Stimulated activated CD4-positive, alpha-beta T cell treated with anti-CD3 and anti-CD28 coated beads, Interleukin-4, amount 100 ng/mL, for 24 hours (primary cell): ENCODE measurements around the gene SELENON.

Experiments
- DNase-seq: peaks from one replicate; pipeline ENCODE4 v3.0.0-alpha.2; 2020

The SELENON gene, protein sequence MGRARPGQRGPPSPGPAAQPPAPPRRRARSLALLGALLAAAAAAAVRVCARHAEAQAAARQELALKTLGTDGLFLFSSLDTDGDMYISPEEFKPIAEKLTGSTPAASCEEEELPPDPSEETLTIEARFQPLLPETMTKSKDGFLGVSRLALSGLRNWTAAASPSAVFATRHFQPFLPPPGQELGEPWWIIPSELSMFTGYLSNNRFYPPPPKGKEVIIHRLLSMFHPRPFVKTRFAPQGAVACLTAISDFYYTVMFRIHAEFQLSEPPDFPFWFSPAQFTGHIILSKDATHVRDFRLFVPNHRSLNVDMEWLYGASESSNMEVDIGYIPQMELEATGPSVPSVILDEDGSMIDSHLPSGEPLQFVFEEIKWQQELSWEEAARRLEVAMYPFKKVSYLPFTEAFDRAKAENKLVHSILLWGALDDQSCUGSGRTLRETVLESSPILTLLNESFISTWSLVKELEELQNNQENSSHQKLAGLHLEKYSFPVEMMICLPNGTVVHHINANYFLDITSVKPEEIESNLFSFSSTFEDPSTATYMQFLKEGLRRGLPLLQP

DNA sequence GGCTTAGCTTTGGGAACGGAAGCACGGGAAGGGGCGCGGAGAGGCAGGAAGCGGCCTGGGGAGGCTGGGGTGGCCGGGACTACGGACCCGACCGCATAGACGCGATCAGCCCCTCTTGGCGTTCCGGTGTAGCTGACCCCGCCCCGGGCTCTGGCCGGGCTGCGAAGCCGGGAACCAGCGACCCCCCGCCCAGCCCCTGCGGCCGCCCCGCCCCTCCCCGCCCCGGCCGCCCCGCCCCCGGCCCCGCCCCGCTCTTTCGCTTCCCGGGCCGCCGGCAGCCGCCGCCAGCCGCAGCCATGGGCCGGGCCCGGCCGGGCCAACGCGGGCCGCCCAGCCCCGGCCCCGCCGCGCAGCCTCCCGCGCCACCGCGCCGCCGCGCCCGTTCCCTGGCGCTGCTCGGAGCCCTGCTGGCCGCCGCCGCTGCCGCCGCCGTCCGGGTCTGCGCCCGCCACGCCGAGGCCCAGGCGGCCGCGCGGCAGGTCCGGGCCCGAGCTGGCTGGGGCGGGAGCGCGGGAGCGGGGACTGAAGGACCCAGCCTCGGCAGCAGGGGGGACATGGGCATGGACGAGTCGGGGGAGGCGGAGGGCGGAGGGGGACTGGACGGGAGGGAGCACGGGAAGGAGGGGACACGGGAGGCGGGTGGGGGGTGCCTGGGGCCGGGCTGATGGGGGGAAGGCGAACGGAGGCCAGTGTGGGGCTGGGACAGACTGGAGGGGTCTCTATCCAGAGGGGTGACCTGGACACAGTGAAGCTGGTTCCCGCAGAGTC is at the start of gene SELENON:
Gene SELENON, plus strand, starts transcription at position 259 of the 768 bp plus-strand sequence. Its CDS starts 38 bp downstream, at position 297.
- DNase-seq, result peak; percentile 32

DNA sequence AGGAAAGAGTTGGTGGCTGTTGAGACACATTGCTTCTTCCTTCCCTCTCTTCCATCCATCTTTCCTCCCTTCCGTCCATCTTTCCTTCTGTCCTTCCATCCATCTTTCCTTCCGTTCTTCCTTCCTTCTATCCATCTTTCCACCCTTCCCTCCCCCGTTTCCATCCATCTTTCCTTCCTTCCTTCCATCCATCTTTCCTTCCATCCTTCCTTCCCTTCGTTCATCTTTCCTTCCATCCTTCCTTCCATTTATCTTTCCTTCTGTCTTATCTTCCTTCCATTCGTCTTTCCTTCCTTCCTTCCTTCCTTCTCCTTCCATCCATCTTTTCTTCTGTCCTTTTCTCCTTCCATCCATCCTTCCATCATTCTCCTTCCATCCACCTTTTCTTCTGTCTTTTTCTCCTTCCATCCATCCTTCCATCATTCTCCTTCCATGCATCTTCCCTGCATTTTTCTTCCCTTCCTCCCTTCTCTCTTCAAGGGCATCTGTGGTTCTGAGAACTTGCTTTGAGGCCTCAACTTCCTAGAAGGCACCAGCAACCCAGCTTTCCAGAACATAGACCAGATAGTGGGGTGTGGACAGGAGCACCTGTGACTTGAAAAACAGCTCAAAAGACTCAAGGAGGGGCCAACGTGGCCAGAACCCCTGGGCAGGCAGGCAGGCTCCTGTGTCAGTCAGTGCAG is 48.9 kb upstream of the SELENON start:
- DNase-seq, result no peak

DNA sequence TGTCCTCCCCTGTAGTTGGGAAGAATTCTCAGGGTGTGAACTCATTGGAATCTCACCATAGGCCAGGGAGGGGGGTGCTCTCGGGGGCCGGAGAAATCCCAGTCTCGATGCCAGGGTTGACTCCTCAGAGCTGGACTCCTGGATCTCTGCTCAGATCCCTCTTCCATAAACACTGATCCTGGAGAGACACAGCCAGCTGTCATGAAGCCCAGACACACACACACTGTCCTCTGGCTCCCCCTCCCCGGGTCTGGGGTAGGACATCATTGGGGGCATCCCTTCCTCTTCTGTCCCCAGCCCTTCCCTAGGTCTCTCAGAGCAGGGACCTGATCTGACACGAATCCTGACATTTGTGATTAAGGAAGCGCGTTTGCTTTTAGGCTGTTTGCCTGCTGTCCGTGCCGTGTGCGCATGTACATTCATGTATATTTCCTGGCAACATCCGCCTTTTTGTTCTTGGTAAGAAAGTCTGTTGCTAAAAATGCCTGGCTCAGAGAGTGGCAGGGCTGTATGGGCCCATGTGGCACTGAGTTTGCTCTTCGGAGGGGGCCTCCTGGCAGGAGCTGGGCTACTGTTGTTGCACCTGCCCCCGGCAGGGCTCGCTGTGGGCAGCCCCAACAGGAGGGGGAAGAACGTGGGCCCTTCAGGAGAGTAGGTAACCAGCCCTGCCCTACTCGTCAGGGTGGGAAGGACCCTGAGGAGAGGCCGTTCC is 45.4 kb upstream of the SELENON start:
- peak; percentile 14 for DNase-seq

DNA sequence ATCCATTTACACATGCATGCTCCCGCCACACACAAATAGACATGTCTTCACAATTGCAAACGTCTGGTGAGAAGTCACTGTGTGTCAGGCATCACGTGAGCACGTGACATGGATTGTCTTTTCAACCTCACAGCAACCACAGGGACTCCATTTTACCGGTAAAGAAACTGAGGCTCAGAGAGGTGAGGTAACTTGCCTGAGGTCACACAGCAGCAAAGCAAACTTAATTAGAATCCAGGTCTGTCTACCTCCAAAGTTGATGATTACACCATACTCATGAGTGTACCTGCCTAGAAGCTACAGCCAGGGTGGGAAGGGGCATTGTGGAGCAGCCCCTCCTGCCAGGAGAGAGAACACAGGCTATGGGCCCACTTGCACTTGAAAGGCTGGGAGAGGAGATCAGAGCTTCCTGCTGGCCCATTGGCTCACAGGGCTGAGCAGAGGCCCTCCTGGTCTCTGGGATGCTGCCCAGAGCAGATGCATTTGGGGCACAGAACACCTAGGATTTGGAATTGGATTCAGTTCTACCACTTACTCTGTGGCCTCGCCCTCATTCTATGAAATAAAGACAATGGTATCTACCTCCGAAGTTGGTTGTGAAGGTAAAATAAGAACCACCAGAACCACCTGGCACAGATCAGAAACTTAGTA is 44.4 kb upstream of the SELENON start:
- no peak for DNase-seq

DNA sequence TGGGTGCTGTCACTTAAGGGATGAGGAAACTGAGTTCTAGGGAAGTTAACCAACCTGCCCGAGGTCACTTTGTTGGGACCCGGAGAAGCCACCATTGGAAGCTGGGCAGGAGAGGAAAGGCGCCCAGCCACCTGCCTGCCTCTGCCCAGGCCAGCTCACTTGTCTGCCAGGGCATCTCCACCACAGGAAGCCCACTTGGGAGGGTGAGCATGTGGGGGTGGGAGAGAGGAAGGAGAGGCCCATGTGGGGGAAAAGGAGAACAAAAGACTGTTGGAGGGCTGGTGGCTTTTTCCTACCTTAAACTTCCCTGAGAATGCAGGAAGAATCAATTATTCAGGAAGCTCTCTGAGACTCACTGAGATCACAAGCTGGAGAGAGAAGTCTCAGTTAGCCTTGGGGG is 43.8 kb upstream of the SELENON start:
- DNase-seq, result no peak

DNA sequence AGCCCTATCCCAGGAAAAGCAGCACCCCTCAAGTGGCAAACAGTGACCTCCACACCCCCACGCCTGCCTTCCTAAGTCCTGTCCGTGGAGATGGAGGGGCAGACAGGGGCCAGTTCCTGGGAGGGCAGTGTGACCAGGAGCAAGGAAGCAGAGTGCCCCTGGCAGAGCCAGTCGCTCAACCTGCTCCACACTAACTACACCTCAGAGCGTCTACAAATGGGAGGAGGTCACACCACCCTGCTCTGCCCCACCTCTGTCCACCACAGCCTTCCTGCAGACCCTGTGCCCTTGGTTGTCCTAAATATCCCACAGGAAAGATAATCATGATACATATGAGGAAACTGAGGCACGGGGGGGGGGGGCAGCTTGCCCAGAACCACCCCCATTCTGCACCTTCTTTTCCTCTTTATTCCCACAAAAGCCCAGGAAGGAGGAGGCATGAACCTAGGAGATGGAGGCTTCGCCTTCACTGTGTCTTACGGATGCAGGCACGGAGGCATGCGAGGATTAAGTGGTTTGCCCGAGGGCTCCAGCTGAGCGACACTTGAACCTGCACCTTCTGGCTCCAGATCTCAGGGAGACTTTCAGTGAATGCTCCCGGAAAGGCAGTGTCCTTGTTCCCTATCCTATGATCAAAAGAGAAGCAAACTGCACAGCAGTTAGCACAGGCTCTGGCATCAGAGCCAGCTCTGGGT is 42.7 kb upstream of the SELENON start:
- no peak for DNase-seq

GRCh38 chr1:25757846-25758185 is 42.2 kb upstream of the SELENON start:
- DNase-seq, result no peak

DNA sequence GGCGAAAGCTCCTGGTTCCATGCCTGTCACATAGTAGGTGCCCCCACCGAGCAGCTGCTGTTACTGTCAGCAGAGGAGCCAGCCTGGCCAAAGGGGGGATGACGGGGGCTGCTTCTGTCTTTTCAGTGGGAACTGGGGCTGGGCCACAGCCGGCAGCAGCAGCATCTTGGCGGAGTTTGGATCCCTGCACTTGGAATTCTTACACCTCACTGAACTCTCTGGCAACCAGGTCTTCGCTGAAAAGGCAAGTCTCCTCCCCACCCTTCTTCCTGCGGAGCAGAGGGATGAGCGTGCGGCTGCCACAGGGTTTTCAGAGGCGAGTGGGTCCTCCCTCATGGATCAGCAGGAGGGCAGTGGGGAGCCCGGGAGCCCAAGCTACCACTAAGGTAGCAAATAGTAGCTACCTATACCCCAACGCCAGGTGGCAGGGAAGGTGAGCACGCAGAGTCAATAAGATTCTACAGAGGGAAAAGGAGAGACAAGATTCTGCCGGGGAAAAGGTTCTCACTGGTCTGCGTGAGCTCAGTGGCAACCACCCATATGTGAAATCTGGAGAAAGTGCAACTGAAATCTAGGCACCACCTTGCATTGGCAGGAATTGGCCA is 41.4 kb upstream of the SELENON start:
- no peak for DNase-seq

GRCh38 chr1:25760122-25760719 is 39.8 kb upstream of the SELENON start:
- DNase-seq, result no peak

DNA sequence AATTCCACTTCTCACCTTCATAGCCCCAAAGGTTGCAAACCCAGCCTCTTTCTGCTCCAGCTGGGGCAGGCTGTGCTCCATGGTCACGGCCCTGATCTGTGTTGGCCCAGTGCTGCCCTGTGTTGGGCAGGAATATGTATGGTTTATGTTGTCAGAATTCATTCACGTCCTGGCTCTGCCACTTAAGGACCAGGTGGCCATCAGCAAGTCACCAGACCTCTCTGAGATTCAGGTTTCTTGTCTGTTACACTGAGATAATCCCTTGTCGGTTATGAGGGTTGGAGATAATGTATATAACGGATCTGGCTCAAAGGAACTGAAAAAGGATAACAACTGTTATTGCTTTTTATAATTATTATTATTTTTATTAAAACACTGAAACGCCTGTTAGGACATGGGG is 39.1 kb upstream of the SELENON start:
- DNase-seq, result no peak

- no peak for DNase-seq
These were observed 36.5 kb upstream of the SELENON start for GRCh38 chr1:25763493-25763892.

DNA sequence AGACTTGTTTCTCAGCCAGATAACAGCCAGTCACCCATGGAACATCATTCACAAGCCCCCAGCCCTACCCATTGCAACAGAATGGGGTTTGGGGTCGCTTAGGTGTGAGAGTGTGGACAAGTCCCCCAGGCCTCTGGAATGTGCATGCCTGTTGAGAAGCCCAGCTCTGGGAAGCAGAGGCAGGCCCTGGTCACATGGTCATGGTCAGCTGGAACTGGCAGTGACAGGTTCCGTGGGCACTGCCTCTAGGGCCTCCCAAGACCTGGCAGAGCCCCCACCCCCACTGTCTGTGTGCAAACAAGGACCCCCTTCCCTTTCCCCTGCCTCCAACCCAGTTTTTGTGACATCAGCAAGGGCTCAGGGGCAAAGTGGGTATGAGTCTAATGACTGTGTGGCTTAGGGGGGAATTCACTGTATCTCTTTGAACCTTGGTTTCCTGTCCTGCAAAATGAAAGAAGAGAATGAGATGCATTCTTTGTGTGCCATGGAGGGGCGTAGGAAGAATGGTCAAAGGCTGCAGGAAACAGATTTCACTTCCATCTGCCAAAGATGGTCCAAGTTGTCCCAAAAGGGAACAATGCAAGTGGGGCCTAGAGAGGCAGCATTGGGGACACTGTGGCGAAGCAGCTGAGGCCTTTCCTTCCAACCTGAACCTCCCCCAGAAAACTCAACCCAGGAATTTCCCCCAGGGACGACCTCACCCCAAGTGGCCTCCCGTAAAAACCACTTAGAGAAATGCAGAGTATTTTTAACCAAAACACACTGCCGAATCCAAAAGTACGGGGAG is 34.7 kb upstream of the SELENON start:
- no peak for DNase-seq

DNA sequence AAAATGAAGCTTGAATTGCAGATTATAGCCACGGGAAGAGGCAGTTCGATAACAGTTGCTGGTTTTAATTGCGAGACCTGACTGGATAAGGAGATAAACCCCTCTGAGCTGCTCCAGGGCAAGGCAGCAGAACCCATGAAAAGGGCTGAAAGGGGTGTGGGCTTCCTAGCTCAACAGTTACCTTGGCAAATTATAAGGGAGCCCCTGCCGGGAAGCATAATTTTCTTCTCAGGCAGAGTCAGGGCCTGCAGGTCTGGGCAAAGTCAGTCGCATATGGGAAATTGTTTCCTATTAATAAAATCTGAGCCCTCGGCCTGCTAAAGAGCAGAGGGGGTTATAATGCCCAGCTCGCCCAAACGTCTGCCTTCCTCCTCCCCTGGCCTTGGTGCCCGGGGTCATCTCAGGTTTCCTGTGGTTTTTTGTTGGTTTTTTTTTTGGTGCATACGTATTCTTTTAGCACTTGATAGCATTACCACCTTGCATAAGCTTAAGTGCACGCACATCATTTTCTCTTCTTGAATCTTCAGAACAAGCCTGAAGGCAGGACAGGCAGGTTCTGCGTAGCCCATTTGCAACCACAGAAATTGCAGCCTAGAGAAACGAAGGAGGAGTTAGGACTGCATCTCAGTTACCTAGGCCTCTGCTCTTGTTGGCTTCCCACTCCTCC is 33.9 kb upstream of the SELENON start:
- no peak for DNase-seq

DNA sequence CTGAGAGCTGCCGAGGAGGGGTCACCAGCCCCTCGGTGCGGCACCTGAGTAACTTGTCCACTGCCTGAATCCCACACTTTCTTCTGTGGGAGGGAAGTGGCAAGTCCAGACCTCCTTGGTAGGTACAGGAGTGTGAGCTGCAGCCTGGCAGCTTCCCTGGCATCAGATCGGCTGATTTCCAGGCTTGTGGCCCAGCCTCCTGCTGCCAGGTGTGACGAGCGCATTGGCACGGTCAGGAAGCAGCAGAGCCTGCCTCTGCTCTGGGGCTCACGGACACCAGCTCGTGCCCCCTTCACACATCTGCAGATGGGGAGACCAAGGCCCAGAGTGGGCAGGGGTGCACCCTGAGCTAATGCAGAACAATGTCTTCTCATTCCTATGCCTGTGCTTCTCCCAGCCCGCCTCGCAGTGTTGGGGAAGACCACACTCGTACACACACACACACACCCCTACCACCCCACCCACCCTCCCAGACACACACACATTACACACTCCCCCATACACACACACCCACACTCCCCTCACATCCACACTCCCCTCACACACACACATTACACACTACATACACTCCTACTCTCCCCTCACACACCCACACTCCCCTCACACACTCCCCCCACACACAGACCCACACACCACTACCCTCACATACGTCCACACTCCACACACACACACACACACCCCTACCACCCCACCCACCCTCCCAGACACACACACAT is 33.1 kb upstream of the SELENON start:
- no peak for DNase-seq

DNA sequence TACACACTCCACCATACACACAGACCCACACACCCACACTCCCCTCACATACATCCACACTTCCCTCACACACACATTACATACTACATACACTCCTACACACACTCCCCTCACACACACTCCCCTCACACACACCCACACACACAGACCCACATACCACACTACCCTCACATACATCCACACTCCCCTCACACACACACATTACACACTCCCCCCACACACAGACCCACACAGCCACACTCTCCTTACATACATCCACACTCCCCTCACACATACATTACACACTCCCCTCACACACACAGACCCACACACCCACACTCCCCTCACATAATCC is 32.6 kb upstream of the SELENON start:
- DNase-seq, result no peak

- DNase-seq, result no peak
These were observed 31.0 kb upstream of the SELENON start for GRCh38 chr1:25768999-25769398.

DNA sequence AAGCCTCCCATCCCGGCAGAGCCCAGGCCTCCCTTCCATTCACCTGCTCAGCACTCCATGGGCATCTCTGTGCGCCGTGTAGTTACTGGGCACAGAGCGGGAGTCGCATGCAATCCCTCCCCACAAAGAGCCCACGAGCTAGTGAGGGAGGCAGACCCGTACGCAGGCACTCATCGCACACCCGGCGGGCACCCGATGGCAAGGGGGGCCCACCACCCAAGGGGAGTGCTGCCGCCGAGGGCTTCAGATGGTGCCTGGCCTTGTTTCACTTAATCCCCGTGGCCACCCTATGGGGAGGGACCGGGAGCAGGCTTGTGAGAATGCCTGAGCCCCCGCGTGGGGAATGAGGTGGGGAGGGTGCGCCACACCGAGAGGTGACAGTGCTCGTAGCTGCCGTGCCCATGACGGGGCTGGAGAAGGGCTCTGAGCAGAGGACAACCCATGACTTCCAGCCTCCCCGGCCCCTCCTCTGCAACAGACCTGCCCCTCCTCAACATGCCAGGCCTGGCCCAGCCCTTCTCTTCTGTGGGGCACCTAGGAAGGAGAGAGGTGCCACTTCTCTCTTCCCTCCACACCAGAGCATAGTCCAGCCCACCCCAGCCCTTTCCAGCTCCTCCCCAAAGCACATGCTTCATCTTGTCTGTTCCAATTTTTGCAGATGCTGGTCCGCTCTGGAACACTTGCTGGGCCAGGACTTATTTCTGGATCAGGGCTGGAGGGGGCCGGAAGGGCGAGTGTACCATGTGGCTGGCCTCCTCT is 30.2 kb upstream of the SELENON start:
- no peak for DNase-seq
